Measurements from ENCODE around the gene HEY2.

HEY2 gene

DNA sequence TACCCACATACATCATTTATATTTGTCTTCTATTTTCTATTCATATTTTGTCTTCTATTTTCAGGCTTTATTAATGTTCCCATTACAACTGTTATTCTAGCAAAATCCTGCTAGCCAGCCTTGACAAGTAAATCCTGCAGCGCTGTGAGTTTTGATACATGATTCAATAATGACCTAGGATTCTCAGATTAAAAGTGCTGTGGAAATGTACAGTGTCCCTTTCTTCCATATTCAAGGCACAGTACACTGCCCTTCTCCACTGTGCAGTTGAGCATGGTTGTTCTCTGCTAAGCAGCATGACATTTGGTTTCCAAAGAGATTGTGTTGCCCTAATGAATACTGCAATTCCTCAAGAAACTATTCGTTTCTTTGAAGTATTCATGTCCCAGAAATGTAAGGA, 5.8 kb upstream of the HEY2 start:
- no peak for DNase-seq (ENCODE audit: low read depth in 2 of 2)

DNA sequence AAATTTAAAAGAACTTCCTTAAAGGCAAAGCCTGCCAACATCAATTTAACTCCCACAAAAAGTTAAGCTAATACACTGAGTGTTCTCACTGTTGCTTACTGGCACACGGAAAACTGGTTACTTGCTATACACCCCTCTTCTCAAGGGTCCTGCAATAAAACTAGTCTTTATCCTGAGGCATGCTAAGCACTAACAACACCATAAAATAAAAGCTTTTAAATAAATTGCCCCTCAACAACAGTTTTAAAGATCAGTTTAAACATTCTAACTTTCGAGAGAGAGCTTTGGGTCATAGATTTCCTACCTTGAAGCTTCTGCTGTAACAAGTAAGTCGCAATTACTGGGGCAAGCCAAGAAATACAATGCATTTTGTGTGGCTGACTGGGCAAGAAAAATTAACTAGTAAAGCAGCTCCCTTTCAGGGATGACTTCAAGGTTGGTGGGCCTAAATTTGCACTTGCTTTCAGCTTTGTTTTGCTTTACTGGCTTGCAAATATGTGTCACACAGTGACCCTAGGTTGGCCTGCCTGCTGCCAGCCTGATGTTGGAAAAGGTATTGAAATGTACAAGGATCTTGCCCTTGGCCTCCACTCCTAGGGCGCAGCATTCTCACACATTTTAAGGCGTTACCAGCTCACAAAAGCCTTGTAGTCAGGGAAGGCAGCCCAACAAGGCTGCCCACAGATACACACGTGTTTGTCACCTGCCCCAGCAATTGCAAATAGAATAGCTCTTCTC, 4.0 kb upstream of the HEY2 start:
- DNase-seq (ENCODE audit: low read depth in 2 of 2) = no peak

DNA sequence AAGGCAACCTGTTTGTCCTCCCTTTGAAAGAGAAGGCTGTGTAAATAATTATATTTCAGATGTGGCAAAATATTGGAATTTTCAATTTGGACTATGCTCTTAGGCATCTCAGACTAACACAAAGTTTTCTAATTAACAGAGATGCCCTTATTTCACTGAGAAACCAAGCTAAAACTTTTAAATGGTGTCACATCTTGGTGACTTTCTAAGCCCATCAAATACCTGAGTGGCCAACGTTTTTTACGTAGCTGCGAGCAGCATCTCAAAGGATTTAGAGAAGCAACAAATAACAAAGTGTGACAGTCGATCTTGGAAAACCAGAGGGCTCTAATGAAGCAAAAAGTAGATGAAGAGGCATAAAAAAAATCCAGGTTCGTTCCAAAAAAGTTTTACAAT, 3.4 kb upstream of the HEY2 start:
- DNase-seq (ENCODE audit: low read depth in 2 of 2) = no peak

GRCh38 chr6:125746731-125747588, 2.5 kb upstream of the HEY2 start:
- DNase-seq (ENCODE audit: low read depth in 2 of 2) = peak; percentile 38 to 47

- DNase-seq (ENCODE audit: low read depth in 2 of 2) = no peak
Observed at GRCh38 chr6:125747589-125748405, 1.6 kb upstream of the HEY2 start.

DNA sequence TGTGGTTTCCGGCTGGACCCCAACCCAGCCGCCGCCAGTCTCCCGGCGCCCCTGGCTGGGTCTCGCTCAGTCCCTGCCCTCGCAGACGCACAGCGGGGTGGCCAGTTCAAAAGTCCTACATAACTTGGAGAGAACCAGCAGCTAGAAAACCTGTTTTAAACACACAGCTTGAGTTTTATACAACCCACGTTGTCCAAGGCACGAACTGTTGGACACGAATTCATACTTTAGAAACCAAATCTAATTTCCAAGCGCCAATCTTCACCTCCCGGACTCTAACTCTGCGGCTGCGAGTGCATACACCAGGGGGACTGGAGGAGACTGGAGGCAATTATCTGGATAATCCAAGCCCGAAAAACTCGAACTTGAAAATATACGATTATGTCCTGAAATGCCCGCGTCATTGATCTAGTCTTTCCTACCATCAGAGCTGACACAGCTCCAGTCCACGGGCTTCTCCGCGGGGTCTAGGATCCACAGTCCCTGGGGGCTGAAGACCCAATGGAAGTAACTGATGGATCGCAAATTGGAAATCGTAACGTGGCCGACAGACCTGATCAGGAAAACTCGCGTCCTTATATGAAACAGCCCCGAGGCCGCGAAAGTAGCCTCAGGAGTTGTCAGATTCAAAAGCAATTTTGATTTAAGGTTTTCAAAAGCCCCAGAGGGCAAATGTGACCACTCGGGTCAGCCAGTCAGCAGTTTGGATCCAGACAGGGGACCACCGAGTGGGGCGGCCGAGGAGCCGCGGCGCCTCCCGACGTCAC, 843 bp upstream of the HEY2 start:
- no peak for DNase-seq (ENCODE audit: low read depth in 2 of 2)

GRCh38 chr6:125749865-125750691, 646 bp downstream of the HEY2 start:
- DNase-seq (ENCODE audit: low read depth in 2 of 2) = no peak

DNA sequence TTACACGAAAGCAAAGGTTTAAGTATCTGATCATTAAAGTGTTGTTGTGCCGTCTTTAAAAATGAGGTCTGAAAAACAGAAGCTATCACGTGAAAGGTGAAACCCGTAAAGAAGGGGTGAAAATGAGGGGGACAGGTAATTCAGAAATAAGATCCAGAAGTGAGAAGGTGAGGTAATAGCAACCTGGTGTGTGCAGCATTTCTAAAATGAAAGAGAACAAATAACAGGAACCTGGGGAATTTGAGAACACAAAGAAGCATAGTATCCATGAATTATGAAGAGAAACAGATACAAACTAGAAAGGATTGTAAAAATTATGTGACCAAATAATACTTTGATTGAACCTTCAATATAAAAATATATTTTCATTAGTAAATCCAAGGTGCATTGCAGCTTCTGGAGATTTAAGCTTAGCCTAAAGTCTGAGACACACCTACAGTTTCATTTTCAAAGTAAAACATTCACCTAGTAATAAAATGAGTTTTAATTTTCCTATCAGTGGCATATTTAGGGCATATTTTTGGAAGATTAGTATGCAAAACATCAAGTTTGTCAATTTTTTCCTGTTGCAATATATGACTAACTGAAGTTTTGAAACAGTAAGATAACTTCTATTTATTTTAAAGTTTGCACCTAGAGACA, 1.4 kb downstream of the HEY2 start:
- no peak for DNase-seq (ENCODE audit: low read depth in 2 of 2)

DNA sequence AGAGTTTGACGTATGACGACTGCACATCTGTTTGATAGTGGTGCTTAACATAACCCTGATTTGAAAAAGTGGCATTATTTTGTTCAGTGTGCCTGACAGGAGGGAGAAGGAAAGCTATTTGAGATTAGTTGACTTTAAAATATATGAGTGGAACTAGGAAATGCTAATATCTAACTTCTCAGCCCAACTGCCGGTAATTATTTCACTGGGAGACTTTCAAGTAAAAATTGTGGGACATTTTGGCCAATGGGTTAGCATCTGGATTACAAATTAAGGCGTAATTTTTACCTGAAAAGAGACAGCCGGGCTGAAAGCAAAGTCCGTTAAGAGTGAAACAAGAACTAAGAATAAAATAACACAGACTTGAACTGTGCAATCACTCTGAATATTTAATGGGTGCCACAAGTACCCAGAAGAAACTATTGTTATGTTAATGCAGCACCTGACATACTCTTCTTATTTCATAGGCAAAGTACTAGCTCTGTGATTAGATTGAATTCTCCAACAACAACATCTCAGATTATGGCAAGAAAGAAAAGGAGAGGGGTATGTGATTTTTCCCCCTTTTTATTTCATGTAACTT, 2.0 kb downstream of the HEY2 start:
- DNase-seq (ENCODE audit: low read depth in 2 of 2) = no peak

- no peak for DNase-seq (ENCODE audit: low read depth in 2 of 2)
Observed at GRCh38 chr6:125752773-125753172, 3.3 kb downstream of the HEY2 start.

- no peak for DNase-seq (ENCODE audit: low read depth in 2 of 2)
Observed at GRCh38 chr6:125753218-125753936, 3.9 kb downstream of the HEY2 start.

GRCh38 chr6:125753937-125754259, 4.5 kb downstream of the HEY2 start:
- DNase-seq (ENCODE audit: low read depth in 2 of 2) = no peak

DNA sequence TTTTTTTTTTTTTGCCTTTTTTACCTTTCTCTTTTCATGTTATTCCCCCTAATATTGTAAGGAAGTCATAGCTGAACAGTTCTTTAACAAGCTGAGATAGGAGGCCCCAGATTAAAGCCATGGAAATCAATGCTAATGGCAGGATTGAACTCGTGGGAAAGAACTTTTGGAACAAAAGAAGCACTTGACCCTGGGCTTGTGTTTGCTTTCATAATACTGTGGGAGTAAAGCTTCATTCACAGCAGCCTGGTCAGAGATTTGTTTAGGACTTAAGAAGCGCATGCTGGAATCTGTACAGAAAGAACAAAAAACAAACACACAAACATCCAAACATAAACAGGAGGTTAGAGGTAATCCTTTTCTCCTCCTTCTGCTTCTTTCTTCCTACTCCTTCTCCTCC, 5.1 kb downstream of the HEY2 start:
- DNase-seq (ENCODE audit: low read depth in 2 of 2) = no peak

DNA sequence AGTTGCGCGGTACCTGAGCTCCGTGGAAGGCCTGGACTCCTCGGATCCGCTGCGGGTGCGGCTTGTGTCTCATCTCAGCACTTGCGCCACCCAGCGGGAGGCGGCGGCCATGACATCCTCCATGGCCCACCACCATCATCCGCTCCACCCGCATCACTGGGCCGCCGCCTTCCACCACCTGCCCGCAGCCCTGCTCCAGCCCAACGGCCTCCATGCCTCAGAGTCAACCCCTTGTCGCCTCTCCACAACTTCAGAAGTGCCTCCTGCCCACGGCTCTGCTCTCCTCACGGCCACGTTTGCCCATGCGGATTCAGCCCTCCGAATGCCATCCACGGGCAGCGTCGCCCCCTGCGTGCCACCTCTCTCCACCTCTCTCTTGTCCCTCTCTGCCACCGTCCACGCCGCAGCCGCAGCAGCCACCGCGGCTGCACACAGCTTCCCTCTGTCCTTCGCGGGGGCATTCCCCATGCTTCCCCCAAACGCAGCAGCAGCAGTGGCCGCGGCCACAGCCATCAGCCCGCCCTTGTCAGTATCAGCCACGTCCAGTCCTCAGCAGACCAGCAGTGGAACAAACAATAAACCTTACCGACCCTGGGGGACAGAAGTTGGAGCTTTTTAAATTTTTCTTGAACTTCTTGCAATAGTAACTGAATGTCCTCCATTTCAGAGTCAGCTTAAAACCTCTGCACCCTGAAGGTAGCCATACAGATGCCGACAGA, 9.9 kb downstream of the HEY2 start:
- DNase-seq (ENCODE audit: low read depth in 2 of 2) = no peak

GRCh38 chr6:125759959-125760457, 10.6 kb downstream of the HEY2 start:
- DNase-seq (ENCODE audit: low read depth in 2 of 2) = no peak

DNA sequence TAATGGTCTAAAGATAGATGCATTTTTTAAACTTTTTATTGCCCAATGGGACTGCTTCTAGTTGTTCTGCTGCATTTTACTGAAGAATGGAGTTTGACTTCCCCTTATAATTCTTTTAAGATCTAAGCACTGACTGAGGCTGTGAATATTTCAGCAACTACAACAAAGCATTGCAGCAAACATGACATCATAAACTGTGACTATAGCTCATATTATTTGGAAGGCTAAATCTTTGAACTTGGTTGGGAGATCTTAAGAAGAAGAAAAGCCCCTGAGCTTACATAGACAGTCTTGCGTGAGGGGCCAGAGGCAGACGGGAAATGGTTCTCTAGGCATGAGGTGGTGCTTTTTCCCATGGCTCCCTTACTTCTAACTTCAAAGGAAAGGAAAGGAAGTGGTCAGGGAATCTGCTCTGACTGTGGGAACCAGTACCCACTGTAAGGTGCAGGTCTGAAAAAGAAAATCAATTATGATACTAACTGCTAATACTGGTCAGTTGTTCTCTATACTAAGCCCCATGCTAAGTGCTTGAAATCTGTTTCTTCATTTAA, 14.8 kb downstream of the HEY2 start:
- no peak for DNase-seq (ENCODE audit: low read depth in 2 of 2)

- DNase-seq (ENCODE audit: low read depth in 2 of 2) = no peak
Observed at GRCh38 chr6:125765944-125766343, 16.5 kb downstream of the HEY2 start.

GRCh38 chr6:125766641-125767040, 17.2 kb downstream of the HEY2 start:
- no peak for DNase-seq (ENCODE audit: low read depth in 2 of 2)

All from stimulated activated CD8-positive, alpha-beta memory T cell treated with anti-CD3 and anti-CD28 coated beads, Interleukin-15, amount 100 ng/mL, for 48 hours (primary cell).